ENCODE measurements around the gene FBXL15.

Gene FBXL15

DNA sequence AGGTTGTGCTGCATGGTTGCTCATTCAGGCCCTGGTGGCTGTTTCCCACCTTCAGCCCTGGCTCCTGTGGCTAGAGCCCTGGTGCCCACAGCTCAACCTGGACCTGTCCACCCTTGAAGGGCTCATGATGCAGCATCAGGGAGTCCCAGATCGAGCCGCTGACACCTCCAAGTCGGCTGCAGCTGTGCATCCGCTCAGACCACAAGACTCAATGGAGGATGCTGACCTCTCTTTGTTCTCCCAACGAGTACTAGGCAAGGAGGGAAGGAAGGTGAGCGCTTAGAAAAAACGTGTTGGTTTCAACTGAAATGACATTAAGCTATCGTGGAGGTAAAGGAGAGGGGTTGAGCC, 40.2 kb downstream of the FBXL15 start:
- no peak for DNase-seq

DNA sequence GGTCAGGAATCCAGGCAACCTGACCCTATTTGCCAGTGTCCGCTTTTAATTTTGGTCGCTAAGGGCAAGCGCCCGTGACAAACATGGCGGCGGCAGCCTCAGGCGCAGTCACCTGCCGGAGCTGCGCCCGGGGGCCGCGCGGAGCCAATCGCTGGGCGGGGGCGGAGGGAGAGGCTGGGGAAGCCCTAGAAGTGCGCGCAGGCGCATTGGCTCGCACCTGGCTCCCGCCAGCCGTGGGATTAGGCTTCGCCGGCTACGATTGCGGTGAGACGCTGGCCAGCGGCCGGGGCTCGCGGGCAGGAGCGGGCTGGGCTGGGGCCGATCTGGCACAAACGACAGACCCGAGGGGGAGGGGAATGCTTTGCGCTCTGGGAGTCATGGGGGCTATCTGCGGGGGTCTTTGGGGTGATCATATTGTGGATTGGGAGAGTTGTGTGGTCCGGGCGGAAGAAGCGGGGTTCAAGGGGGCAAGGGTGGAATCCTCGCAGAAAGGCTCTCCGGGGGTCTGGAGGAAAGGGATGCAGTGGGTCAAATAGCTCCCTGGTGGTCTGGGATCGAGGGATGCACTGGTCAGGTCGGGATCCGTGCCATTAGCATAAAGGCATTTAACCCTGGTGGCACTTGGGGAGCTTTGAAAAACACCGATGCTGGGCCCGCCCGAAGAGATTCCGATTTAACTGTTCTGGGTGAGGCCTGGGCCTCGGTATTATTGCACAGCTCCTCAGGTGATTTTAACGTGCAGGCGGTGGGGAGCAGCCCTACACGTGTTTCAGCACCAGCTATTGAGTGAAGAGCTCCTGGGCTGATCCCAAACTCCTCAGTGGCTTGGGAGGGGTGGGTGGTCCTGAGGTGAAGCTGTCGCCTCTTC, 40.8 kb downstream of the FBXL15 start:
- DNase-seq = peak; percentile 94

DNA sequence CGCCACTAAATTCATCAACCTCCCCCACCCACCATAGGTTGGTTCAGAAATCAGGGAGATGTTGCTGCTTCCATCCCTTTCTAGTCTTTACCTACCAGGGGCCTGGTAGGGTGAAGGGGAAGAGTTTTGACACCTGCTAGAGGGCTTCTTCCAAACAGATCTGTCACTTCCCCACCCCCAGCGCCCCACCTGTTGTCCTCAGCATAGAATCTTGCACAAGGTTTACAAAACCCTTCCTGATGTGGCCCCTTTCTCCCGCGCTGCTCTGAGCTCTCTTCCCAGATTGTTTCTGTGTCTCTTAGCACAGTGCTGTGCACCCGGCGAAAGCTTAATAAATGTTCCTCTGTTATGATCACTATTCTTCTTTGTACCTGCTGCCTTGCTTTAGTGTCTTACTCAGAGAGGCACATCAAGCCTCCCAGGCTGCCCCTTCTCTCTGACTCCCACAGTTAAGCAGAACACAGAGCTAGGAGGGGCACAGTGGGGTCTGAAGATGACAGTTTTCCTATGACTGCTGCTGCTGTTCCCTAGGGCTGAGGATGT, 41.9 kb downstream of the FBXL15 start:
- DNase-seq = no peak

DNA sequence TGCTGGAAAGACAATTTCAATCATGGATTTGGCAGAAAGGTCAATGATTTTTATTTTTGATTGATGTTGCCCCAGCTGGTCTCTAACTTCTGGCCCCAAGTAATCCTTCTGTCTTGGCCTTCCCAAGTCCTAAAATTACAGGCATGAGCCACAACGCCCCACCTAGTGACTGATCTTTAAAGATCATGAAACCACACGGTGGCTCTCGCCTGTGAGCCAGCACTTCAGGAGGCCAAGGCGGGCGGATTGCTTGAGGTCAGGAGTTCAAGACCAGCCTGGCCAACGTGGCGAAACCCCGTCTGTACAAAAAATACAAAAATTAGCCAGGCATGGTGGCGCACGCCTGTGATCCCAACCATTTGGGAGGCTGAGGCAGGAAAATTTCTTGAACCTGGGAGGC, 43.3 kb downstream of the FBXL15 start:
- DNase-seq = no peak

DNA sequence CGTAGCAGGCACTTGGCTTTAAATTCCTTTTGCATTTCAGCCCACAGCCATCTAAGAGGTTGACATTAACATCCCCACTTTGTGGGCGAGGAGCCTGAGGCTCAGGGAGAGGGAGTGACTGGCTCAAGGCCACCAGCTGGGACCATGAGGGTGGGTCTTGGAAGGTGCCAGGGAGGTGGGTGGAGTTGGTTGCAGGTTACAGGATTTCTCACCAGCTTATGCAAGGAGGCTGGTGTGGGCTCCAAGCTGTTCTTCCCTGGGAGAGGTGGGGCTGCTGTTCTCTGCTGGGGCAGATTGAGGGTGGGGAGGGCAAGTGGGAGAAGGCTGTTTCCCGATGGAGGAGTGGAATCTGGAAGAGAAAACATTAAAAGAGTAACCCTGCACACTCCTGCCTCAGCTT, 44.8 kb downstream of the FBXL15 start:
- DNase-seq = no peak

DNA sequence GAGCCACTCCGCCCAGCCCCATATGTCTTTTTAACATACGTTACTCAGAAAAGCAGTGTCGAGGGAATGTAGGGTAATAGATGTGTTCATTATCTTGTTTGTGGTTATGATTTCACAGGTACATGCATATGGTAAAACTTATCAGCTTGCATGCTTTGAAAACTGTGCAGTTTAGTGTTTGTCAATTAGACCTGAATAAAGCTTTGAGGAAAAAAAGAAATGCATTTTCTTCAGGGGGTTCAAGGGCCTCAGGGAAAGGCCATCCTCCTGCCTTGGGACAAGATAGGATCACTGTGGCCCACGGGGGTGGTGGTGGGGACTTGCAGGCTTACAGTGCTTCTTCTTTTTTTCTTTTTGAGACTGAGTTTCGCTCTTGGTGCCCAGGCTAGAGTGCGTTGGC, 46.7 kb downstream of the FBXL15 start:
- DNase-seq = no peak

DNA sequence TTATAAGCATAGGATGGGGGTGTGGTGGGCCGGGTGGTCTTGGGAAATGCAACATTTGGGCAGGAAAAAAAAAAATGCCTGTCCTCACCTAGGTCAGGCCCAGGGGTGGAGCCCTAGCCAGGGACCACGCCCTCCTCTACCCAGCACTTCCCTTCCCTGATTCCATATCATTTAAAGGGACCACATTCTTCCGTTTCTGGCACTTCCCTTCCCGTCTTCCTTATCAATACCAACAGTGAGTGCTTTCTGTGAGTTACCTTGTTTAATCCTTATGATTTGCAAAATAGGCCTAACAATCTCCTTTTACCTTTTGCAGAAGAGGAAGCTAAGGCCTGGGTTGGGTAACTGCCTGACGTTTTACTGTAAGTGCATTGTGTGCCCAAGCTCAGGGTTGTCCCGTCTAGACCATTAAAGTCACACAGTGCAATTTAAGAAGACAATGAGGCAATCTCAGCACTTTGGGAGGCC, 47.4 kb downstream of the FBXL15 start:
- DNase-seq = no peak

DNA sequence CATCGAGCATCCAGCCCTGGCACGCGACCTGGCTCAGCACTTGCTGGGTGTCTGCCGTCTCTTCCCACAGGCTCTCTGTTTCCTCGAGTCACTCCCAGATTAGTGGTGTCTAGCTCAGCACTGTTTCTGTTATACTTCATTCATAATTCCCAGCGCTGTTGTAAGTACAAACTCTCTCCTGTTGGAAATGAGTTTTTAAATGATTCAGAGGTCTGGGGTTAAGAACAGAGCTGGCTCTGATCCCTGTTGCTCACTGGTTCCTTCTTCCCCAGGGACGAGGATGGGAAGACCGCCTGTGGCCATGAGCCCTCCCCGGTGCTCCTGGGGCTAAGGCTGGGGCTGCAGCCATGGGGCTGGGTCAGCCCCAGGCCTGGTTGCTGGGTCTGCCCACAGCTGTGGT, 48.0 kb downstream of the FBXL15 start:
- no peak for DNase-seq

DNA sequence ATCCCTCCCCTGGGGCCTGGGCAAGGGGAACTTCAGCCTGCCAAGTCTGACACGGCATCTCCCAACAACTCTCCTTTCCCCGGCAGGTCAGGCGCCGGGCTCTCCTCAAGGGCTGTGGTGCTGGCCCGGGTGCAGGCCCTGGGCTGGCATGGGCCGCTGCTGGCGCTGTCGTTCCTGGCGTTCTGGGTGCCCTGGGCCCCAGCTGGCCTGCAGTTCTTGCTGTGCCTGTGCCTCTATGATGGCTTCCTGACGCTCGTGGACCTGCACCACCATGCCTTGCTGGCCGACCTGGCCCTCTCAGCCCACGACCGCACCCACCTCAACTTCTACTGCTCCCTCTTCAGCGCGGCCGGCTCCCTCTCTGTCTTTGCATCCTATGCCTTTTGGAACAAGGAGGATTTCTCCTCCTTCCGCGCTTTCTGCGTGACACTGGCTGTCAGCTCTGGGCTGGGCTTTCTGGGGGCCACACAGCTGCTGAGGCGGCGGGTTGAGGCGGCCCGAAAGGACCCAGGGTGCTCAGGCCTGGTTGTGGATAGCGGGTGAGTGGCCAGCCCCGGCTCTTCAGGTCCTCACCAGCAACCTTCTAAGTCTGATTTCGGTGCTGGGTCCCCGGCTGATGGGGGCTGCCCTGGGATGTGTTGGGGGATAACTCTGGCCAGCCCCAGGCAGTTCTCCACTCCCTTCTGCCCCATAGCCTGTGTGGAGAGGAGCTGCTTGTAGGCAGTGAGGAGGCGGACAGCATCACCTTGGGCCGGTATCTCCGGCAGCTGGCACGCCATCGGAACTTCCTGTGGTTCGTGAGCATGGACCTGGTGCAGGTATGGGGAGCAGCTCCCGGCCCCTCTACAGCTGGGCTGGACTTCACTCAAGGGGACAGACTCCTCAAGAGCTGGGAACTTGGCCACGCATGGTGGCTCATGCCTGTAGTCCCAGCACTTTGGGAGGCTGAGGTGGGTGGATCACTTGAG, 50.2 kb downstream of the FBXL15 start:
- no peak for DNase-seq
